22Rv1 (cell line): Measurements from ENCODE around the gene ORC6.

ENCODE experiments used
- H3K27ac ChIP-seq: fragments of 450-650 bp; 2 replicates; pipeline ENCODE4 v1.5.1; 2017
- ZFX ChIP-seq: fragments of 450-650 bp; IDR thresholded peaks from 2 replicates; pipeline ENCODE4 v1.6.1; 2017; ENCODE audit warnings: antibody characterized with exemption, borderline replicate concordance
- TF ChIP-seq, protein P1 (sequence below): fragments of 450-650 bp; IDR thresholded peaks from 2 replicates; pipeline ENCODE4 v1.5.1; 2017; ENCODE audit warnings: mild to moderate bottlenecking

ORC6 gene

DNA sequence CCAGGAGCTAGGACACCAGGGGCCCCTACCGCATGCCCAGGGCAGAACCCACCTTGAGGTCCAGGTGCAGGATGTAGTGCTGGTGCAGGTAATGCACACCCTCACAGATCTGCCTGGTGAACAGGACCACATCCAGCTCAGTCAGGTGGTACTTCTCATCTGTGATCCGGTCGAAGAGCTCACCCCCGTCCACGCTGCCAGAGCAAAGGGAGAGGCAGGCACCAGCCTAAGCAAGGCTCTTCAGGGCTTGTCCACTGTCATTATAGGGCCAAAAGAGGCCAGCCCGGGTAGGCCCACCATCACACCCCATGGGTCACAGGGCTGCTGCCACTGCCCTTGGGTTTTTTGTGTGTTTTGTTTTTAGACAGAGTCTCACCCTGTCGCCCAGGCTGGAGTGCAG is 37.7 kb downstream of the ORC6 start:
- H3K27ac ChIP-seq = no peak overlapping the region
- TF ChIP-seq, protein P1, sequence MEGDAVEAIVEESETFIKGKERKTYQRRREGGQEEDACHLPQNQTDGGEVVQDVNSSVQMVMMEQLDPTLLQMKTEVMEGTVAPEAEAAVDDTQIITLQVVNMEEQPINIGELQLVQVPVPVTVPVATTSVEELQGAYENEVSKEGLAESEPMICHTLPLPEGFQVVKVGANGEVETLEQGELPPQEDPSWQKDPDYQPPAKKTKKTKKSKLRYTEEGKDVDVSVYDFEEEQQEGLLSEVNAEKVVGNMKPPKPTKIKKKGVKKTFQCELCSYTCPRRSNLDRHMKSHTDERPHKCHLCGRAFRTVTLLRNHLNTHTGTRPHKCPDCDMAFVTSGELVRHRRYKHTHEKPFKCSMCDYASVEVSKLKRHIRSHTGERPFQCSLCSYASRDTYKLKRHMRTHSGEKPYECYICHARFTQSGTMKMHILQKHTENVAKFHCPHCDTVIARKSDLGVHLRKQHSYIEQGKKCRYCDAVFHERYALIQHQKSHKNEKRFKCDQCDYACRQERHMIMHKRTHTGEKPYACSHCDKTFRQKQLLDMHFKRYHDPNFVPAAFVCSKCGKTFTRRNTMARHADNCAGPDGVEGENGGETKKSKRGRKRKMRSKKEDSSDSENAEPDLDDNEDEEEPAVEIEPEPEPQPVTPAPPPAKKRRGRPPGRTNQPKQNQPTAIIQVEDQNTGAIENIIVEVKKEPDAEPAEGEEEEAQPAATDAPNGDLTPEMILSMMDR = no peak
- no peak for TF ChIP-seq ZFX

DNA sequence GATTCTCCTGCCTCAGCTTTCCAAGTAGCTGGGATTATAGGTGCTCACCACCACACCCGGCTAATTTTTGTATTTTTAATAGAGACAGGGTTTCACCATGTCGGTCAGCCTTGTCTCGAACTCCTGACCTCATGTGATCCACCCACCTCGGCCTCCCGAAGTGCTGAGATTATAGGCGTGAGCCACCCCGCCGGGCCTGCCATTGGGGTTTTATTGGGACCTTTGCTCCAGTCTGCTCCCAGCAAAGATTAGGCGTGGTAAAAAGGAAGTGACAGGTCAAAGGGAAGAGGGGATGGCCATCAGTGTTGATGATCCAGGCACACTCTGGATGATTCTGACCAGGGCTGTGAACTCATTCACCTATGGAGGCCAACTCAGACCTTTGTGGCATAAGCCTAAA is 38.2 kb downstream of the ORC6 start:
- no peak overlapping the region for H3K27ac ChIP-seq
- TF ChIP-seq, protein P1 = no peak
- no peak for TF ChIP-seq ZFX

DNA sequence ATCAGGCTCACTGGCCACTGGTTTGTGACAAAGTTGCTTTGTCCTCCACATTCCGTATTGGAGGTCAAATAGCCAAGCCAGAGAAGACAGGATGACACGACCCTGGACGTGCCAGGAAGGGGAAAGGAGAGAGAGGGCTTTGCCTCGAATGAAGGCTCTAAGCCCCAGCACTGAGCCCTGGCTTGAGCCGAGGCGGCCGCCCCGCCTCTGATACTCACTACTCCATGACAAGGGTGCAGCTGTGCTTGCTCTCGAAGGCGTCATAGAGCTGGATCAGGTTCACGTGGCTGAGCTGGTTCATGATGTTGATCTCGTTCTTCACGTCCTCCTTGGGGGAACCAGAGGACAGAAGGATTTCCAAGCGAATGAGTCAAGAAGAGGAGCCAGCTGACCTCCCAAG is 39.3 kb downstream of the ORC6 start:
- H3K27ac ChIP-seq = no peak overlapping the region
- TF ChIP-seq ZFX = no peak
- TF ChIP-seq, protein P1 = no peak

DNA sequence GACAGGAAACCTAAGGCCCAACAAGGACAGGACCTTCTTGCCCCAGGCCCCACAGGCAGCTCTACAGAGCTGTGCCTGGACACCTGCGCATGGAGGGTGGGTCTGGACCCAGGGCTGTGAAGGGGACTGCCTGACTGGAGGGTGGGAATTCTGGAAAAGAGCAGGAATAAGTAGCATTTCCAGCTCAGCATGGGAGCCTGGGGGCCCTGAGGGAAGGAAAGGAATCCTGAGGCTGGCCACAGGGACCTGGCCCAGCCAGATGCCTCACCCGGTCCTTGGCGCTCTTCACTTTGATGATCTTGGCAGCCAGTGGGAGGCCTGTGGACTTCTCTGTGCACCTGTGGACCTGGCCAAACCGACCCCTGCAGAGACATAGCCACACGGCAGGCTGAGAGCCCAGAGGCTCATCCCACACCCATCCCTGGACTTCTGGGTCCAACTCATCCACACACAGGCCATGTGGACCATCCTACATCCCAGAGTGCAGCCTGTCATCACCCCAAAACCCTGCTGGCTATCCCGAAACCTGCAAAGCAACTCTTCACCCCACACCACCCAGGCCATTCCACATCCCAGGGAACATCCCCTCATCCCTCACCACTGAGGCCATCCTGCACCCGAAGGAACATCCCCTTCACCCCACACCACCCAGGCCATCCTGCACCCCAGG is 40.0 kb downstream of the ORC6 start:
- no peak overlapping the region for H3K27ac ChIP-seq
- TF ChIP-seq ZFX = no peak
- TF ChIP-seq, protein P1 = no peak

DNA sequence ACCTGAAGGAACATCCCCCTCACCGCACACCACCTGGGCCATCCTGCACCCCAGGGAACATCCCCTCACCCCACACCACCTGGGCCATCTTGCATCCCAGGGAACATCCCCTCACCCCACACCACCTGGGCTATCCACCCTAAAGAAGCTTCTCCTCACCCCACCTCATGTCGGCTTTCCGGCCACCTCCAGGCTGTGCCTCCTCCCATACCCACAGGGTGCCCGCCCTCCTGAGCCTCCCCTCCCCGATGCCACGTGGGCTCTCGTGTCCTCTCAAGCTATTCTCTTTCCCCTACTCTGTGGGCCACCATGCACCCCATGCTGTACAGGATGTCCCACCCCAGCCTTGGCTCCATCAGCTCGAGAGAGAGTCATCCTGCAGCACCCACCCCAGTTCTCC is 40.7 kb downstream of the ORC6 start:
- H3K27ac ChIP-seq = no peak overlapping the region
- no peak for TF ChIP-seq ZFX
- TF ChIP-seq, protein P1 = no peak

DNA sequence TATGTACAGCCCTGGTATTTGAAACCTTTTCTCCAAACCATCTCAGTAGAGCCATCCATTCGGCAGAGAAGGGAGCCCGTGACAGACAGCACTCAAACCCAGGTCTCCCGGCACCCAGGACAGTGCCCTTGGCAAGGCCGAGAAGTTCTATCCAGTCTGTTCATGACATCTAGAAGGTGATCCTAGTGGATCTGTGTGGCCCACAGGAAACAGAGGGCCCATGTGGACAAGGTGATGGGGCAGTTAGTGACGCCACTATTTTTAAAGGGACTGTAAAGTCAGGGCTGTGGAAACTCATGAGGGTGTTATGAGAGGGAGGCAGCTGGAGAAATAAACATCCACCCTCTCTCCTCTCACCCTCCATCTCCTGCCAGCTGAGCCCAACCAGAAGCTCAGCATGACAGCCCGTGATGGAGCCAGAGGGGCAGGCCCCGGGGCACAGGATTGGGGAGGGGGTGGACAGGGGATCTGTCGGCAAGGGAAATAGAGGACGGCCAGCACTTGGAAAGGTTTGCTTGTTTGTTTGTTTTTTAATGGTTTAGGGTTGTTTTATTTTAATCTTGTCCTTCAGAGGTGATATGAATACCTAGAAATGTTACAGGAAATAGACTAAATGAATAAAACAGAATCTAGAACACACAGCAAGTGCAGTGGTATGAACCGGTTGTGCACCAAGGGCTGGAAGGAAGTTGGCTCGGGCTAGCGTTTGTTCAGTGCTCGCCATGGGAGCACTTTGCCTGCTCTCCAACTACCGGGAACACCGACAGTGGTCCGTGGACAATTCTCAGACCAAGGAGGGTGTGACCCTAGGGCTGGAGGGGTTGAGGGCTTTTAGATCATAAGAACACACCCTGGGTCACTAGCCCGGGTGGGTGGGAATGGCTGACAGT is 41.6 kb downstream of the ORC6 start:
- no peak for TF ChIP-seq ZFX
- TF ChIP-seq, protein P1 = no peak

More for the DNA sequence above, 41.6 kb downstream of the ORC6 start:
- no peak overlapping the region for H3K27ac ChIP-seq
